Fibroblast of the aortic adventitia (primary cell): Measurements from ENCODE around the gene VSIR. TPM values are rescaled to one million over a fixed set of nuclear protein-coding genes. Genes with fewer than 3 reads are reported as not detected.
A peak's percentile ranks its signal among the peaks of the same experiment; 100 is the strongest.

Source experiments
- DNase-seq: peaks from one replicate; pipeline ENCODE4 v3.0.0-alpha.2; 2010; ENCODE audit warnings: low read depth
- H3K4me3 ChIP-seq: 2 replicates; pipeline ENCODE4 v1.5.1; 2011; ENCODE audit warnings: low read depth, mild to moderate bottlenecking, control low read depth, low read length, moderate library complexity
- CTCF ChIP-seq: IDR thresholded peaks from 2 replicates; pipeline ENCODE4 v1.5.1; 2011; ENCODE audit warnings: mild to moderate bottlenecking, low read length, control low read depth, inconsistent platforms; ENCODE audit not compliant: insufficient read depth
- total RNA-seq: library from RNA; depleted of rRNA; stranded (reverse); fragments of >200 nt; gene quantifications from 2 replicates; pipeline ENCODE4 v1.2.3, GENCODE V29; 2012; ENCODE audit warnings: low replicate concordance

VSIR gene
- total RNA-seq, 1 donor: 16.9 TPM

- TF ChIP-seq CTCF: no peak
- no peak overlapping the region for H3K4me3 ChIP-seq
- DNase-seq: no peak
These were observed 26.5 kb upstream of the VSIR start for GRCh38 chr10:71799608-71800453.

- TF ChIP-seq CTCF: no peak
- DNase-seq: no peak
- H3K4me3 ChIP-seq: no peak overlapping the region
These were observed 25.8 kb upstream of the VSIR start for GRCh38 chr10:71799112-71799511.

- no peak overlapping the region for H3K4me3 ChIP-seq
- DNase-seq: no peak
- TF ChIP-seq CTCF: no peak
These were observed 24.9 kb upstream of the VSIR start for GRCh38 chr10:71798308-71798624.

GRCh38 chr10:71797533-71798307 lies 24.4 kb upstream of the VSIR start:
- no peak for DNase-seq
- no peak for TF ChIP-seq CTCF

GRCh38 chr10:71796749-71797405 lies 23.6 kb upstream of the VSIR start:
- no peak overlapping the region for H3K4me3 ChIP-seq
- no peak for TF ChIP-seq CTCF
- DNase-seq: no peak

More at GRCh38 chr10:71797533-71798307, 24.4 kb upstream of the VSIR start:
- no peak overlapping the region for H3K4me3 ChIP-seq

- TF ChIP-seq CTCF: no peak
- H3K4me3 ChIP-seq: no peak overlapping the region
- peak; percentile 46 for DNase-seq
These were observed 21.9 kb upstream of the VSIR start for GRCh38 chr10:71795248-71795647.
